GM23338 (cell line): ENCODE results near the gene XIRP2. TPM values are rescaled to one million over a fixed set of nuclear protein-coding genes. Genes with fewer than 3 reads are reported as not detected.

Experiments used
- ATAC-seq: fragments of 200-7000 bp; cut with Tn5 transposase; 3 replicates; pipeline ENCODE4 v1.9.1; 2020
- DNase-seq: peaks from one replicate; pipeline ENCODE4 v3.0.0-alpha.2; 2015; ENCODE audit warnings: low spot score
- H2AFZ ChIP-seq: fragments of 200-600 bp; sonication (generic); 2 replicates; pipeline ENCODE4 v1.8.0; 2016; ENCODE audit warnings: antibody characterized with exemption, mild to moderate bottlenecking, moderate library complexity
- H3F3A ChIP-seq: fragments of 200-600 bp; sonication (generic); replicated peaks from 2 replicates; pipeline ENCODE4 v1.8.0; 2017; ENCODE audit warnings: antibody characterized with exemption, mixed run types, low read depth
- H3K27ac ChIP-seq: fragments of 200-600 bp; sonication (generic); 2 replicates; pipeline ENCODE4 v1.6.1; 2016; ENCODE audit warnings: low read depth
- H3K27me3 ChIP-seq: fragments of 200-600 bp; sonication (generic); 2 replicates; pipeline ENCODE4 v1.8.0; 2016; ENCODE audit warnings: mild to moderate bottlenecking, mixed run types, moderate library complexity; ENCODE audit not compliant: insufficient read depth
- H3K36me3 ChIP-seq: fragments of 200-600 bp; sonication (generic); 2 replicates; pipeline ENCODE4 v1.8.0; 2016; ENCODE audit warnings: mild to moderate bottlenecking; ENCODE audit not compliant: insufficient read depth
- H3K4me1 ChIP-seq: fragments of 200-600 bp; sonication (generic); 2 replicates; pipeline ENCODE4 v1.8.0; 2016; ENCODE audit warnings: mild to moderate bottlenecking, moderate library complexity; ENCODE audit not compliant: insufficient read depth
- H3K4me2 ChIP-seq: fragments of 200-600 bp; sonication (generic); 2 replicates; pipeline ENCODE4 v1.7.1; 2017; ENCODE audit warnings: mixed run types
- H3K4me3 ChIP-seq: fragments of 200-600 bp; sonication (generic); 2 replicates; pipeline ENCODE4 v1.6.1; 2016; ENCODE audit warnings: mixed run types
- H3K79me2 ChIP-seq: fragments of 200-600 bp; sonication (generic); replicated peaks from 2 replicates; pipeline ENCODE4 v1.8.0; 2017; ENCODE audit warnings: mild to moderate bottlenecking; ENCODE audit not compliant: insufficient read depth
- H3K9me2 ChIP-seq: fragments of 200-600 bp; sonication (generic); 2 replicates; pipeline ENCODE4 v1.8.0; 2017; ENCODE audit not compliant: insufficient read depth
- H4K20me1 ChIP-seq: fragments of 200-600 bp; sonication (generic); replicated peaks from 2 replicates; pipeline ENCODE4 v1.8.0; 2017; ENCODE audit warnings: mild to moderate bottlenecking; ENCODE audit not compliant: insufficient read depth
- H3K27ac Mint-ChIP-seq: 2 replicates; pipeline ENCODE4 v1.8.0; 2020; ENCODE audit warnings: inconsistent platforms, mild to moderate bottlenecking, moderate library complexity, mixed read lengths
- H3K27me3 Mint-ChIP-seq: 3 replicates; pipeline ENCODE4 v1.8.0; 2022; ENCODE audit warnings: low read depth, mild to moderate bottlenecking, moderate library complexity, mixed read lengths, inconsistent platforms; ENCODE audit not compliant: insufficient read depth, poor library complexity
- H3K36me3 Mint-ChIP-seq: 3 replicates; pipeline ENCODE4 v1.8.0; 2021; ENCODE audit warnings: low read depth, mild to moderate bottlenecking, inconsistent platforms, moderate library complexity, mixed read lengths
- H3K4me1 Mint-ChIP-seq: 3 replicates; pipeline ENCODE4 v1.8.0; 2020; ENCODE audit warnings: mild to moderate bottlenecking, inconsistent platforms, mixed read lengths
- H3K4me3 Mint-ChIP-seq: 3 replicates; pipeline ENCODE4 v1.8.0; 2021; ENCODE audit warnings: moderate library complexity, mild to moderate bottlenecking, inconsistent platforms, mixed read lengths
- H3K9me3 Mint-ChIP-seq: 3 replicates; pipeline ENCODE4 v1.8.0; 2020; ENCODE audit warnings: moderate library complexity, mild to moderate bottlenecking, inconsistent platforms, mixed read lengths
- CREB1 ChIP-seq: fragments of 250-450 bp; sonication (Bioruptor Pico); IDR thresholded peaks from 2 replicates; pipeline ENCODE4 v1.5.0; 2020; ENCODE audit warnings: low read depth, mild to moderate bottlenecking, moderate library complexity
- ETS1 ChIP-seq: IDR thresholded peaks from 2 replicates; pipeline ENCODE4 v1.6.1; 2016; ENCODE audit warnings: antibody characterized with exemption
- EZH2 ChIP-seq: fragments of 200-600 bp; sonication (generic); IDR thresholded peaks from one replicate; pipeline ENCODE4 v1.8.0; 2017; ENCODE audit warnings: antibody characterized with exemption, mild to moderate bottlenecking, low read depth; ENCODE audit not compliant: unreplicated experiment
- EZH2phosphoT487 ChIP-seq: fragments of 200-600 bp; sonication (generic); IDR thresholded peaks from one replicate; pipeline ENCODE4 v1.8.1; 2018; ENCODE audit warnings: antibody characterized with exemption; ENCODE audit not compliant: unreplicated experiment
- JUNB ChIP-seq: IDR thresholded peaks from one replicate; pipeline ENCODE4 v1.6.1; 2016; ENCODE audit warnings: antibody characterized with exemption; ENCODE audit not compliant: unreplicated experiment
- NANOG ChIP-seq: IDR thresholded peaks from 2 replicates; pipeline ENCODE4 v1.6.1; 2016; ENCODE audit warnings: antibody characterized with exemption, borderline replicate concordance
- POLR2AphosphoS5 ChIP-seq: IDR thresholded peaks from 2 replicates; pipeline ENCODE4 v1.6.1; 2016; ENCODE audit warnings: antibody characterized with exemption, low read depth
- REST ChIP-seq: IDR thresholded peaks from one replicate; pipeline ENCODE4 v1.6.1; 2018; ENCODE audit warnings: antibody characterized with exemption; ENCODE audit not compliant: unreplicated experiment
- ZNF114 ChIP-seq: fragments of 250-450 bp; sonication (Bioruptor Pico); IDR thresholded peaks from 2 replicates; pipeline ENCODE4 v1.5.0; 2020; ENCODE audit warnings: mild to moderate bottlenecking, moderate library complexity
- ZNF331 ChIP-seq: fragments of 250-450 bp; sonication (Bioruptor Pico); IDR thresholded peaks from 2 replicates; pipeline ENCODE4 v1.5.0; 2020; ENCODE audit warnings: low read depth, mild to moderate bottlenecking, moderate library complexity
- polyA plus RNA-seq: library from polyadenylated mRNA; unstranded; fragments of >200 nt; fragmentation: Nextera tagmentation; extraction: Ambion mirVana; gene quantifications from 2 replicates; pipeline ENCODE4 v1.2.1, GENCODE V29; 2016
- total RNA-seq: library from RNA; depleted of rRNA; stranded (reverse); fragments of >200 nt; shearing (Covaris generic); gene quantifications from 2 replicates; pipeline ENCODE4 v1.2.3, GENCODE V29; 2014
- TF ChIP-seq, protein P1 (sequence below), 2 experiments: fragments of 200-600 bp in 1 of 2; sonication (generic) in 1 of 2; conservative IDR thresholded peaks; 2 replicates each; pipeline versions ENCODE4 v1.5.1 to v1.6.1; 2016 to 2017; ENCODE audit warnings: antibody characterized with exemption in 2 of 2, low read depth in 2 of 2, mild to moderate bottlenecking in 2 of 2, moderate library complexity in 1 of 2

Gene XIRP2
- total and polyA plus RNA-seq, 2 experiments from 2014 or later, result 0.17 to 0.31 TPM

DNA sequence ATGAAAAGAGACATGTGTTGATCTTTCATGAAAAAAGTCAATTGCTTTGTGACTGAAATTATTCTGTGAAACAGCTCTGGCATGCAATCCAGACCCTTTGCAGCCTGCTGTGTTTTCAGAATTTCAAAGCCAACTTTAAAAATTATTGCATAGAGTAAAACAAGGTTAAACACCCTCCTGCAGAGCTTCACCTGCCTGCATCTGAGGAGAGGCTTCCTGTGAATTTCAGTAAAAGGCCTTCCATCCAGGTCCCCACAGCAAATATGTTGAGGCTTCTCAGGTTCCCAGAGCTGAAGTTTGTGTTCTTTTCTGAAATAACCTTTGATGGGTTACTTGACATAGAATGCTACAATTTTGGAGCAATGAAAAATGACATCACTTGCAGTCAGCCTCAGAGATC, 4.1 kb downstream of the XIRP2 start:
- Mint-ChIP-seq H3K36me3 (no peaks in the 10 kb centered on the region), H3K4me1 (peaks cover 18% of the 10 kb centered on the region), H3K27ac (no peak overlapping the region), H3K4me3 (no peak overlapping the region), H3K27me3 (peaks cover 1% of the 10 kb centered on the region), H3K9me3 (no peaks in the 10 kb centered on the region)
- no peaks in the 10 kb centered on the region for H3K9me2 ChIP-seq
- no peaks in the 10 kb centered on the region for H3K79me2 ChIP-seq
- no peaks in the 10 kb centered on the region for H3K27me3 ChIP-seq
- H2AFZ ChIP-seq, result no peak overlapping the region
- TF ChIP-seq POLR2AphosphoS5 (no peak), ZNF114 (CRISPR knock-in tag) (no peak), ZNF331 (CRISPR knock-in tag) (no peak)
- DNase-seq, result peak; percentile 16
- H4K20me1 ChIP-seq, result no peaks in the 10 kb centered on the region
- no peak overlapping the region for H3K4me3 ChIP-seq
- no peak overlapping the region for H3K4me2 ChIP-seq
- H3F3A ChIP-seq, result no peaks in the 10 kb centered on the region
- H3K4me1 ChIP-seq, result no peaks in the 10 kb centered on the region
- ATAC-seq, result peak; percentile 54
- H3K27ac ChIP-seq, result no peak overlapping the region
- H3K36me3 ChIP-seq, result no peaks in the 10 kb centered on the region

DNA sequence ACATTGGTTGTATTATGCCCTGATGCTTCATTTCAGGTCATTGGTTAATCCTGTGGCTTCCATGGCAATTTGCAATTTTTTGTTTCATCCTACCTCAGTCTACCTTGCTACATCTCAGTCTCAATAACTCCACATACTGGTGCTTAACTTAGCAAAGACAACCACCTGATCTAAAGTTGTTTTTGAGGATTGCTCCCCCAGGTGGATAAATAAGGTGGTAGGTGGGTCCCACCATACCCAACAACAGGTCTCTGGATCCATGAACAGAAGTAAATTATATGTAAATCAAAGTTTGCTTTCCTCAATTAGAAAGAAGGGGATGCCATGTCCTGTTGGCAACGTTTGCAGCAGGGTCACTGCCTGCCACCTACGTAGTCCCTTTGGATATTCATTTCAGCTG, 7.0 kb downstream of the XIRP2 start:
- H3K4me1 ChIP-seq, result no peaks in the 10 kb centered on the region
- H3K36me3 ChIP-seq, result no peaks in the 10 kb centered on the region
- peaks cover 18% of the 10 kb centered on the region for H3K4me1 Mint-ChIP-seq
- ATAC-seq, result peak; percentile 85
- H3K27me3 ChIP-seq, result no peaks in the 10 kb centered on the region
- no peaks in the 10 kb centered on the region for H3K79me2 ChIP-seq
- no peak overlapping the region for H3K27ac Mint-ChIP-seq
- H3F3A ChIP-seq, result no peaks in the 10 kb centered on the region
- TF ChIP-seq, protein P1, sequence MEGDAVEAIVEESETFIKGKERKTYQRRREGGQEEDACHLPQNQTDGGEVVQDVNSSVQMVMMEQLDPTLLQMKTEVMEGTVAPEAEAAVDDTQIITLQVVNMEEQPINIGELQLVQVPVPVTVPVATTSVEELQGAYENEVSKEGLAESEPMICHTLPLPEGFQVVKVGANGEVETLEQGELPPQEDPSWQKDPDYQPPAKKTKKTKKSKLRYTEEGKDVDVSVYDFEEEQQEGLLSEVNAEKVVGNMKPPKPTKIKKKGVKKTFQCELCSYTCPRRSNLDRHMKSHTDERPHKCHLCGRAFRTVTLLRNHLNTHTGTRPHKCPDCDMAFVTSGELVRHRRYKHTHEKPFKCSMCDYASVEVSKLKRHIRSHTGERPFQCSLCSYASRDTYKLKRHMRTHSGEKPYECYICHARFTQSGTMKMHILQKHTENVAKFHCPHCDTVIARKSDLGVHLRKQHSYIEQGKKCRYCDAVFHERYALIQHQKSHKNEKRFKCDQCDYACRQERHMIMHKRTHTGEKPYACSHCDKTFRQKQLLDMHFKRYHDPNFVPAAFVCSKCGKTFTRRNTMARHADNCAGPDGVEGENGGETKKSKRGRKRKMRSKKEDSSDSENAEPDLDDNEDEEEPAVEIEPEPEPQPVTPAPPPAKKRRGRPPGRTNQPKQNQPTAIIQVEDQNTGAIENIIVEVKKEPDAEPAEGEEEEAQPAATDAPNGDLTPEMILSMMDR (conservative IDR thresholded peaks at IDR 0.05; ENCODE audit: low read depth in 2 of 2), result peak; percentile 63 to 79
- no peak for TF ChIP-seq EZH2
- H3K36me3 Mint-ChIP-seq, result no peaks in the 10 kb centered on the region
- H3K27ac ChIP-seq, result no peak overlapping the region
- H3K4me3 ChIP-seq, result no peak overlapping the region
- H4K20me1 ChIP-seq, result no peaks in the 10 kb centered on the region
- no peak overlapping the region for H2AFZ ChIP-seq
- no peaks in the 10 kb centered on the region for H3K9me3 Mint-ChIP-seq
- H3K4me3 Mint-ChIP-seq, result no peak overlapping the region
- DNase-seq, result peak; percentile 48
- H3K4me2 ChIP-seq, result no peak overlapping the region
- no peaks in the 10 kb centered on the region for H3K9me2 ChIP-seq
- H3K27me3 Mint-ChIP-seq, result no peaks in the 10 kb centered on the region

GRCh38 chr2:166897666-166898065, 9.4 kb downstream of the XIRP2 start:
- no peak overlapping the region for H3K4me2 ChIP-seq
- H3K27ac ChIP-seq, result no peak overlapping the region
- H3K27ac Mint-ChIP-seq, result no peak overlapping the region
- H3K27me3 Mint-ChIP-seq, result no peaks in the 10 kb centered on the region
- H3K36me3 Mint-ChIP-seq, result no peaks in the 10 kb centered on the region
- ATAC-seq (no peak), DNase-seq (no peak)
- no peak overlapping the region for H3K4me3 Mint-ChIP-seq
- no peak overlapping the region for H2AFZ ChIP-seq
- no peaks in the 10 kb centered on the region for H3K4me1 ChIP-seq
- H3F3A ChIP-seq, result no peaks in the 10 kb centered on the region
- no peak overlapping the region for H3K4me3 ChIP-seq
- peaks cover 2% of the 10 kb centered on the region; the same call in 1 of the 3 replicates for H3K4me1 Mint-ChIP-seq
- H3K9me3 Mint-ChIP-seq, result no peaks in the 10 kb centered on the region
- no peaks in the 10 kb centered on the region for H3K79me2 ChIP-seq
- H4K20me1 ChIP-seq, result no peaks in the 10 kb centered on the region
- no peaks in the 10 kb centered on the region for H3K36me3 ChIP-seq
- H3K9me2 ChIP-seq, result no peaks in the 10 kb centered on the region
- H3K27me3 ChIP-seq, result no peaks in the 10 kb centered on the region
- TF ChIP-seq EZH2phosphoT487 (no peak), NANOG (no peak), ZNF114 (CRISPR knock-in tag) (no peak), POLR2AphosphoS5 (no peak), REST (no peak), JUNB (no peak), EZH2 (no peak), CREB1 (CRISPR knock-in tag) (no peak), ETS1 (no peak)
- TF ChIP-seq, protein P1 (conservative IDR thresholded peaks at IDR 0.05; ENCODE audit: low read depth in 2 of 2), result no peak
